Measurements from ENCODE around the gene PLEKHA3. TPM values are rescaled to one million over a fixed set of nuclear protein-coding genes. Genes with fewer than 3 reads are reported as not detected.

The PLEKHA3 gene
- total and polyA plus RNA-seq, 2 experiments from 2014 or later = 8.8 to 15.2 TPM

GRCh38 chr2:178527592-178527991 lies 47.3 kb downstream of the PLEKHA3 start (continued):
- TF ChIP-seq REST (IDR thresholded peaks at IDR 0.05; ENCODE audit: unreplicated experiment) = no peak
- no peak for TF ChIP-seq JUNB (IDR thresholded peaks at IDR 0.05; ENCODE audit: unreplicated experiment)
- no peak for TF ChIP-seq ETS1 (IDR thresholded peaks at IDR 0.05)
- no peak for TF ChIP-seq STAT1 (IDR thresholded peaks at IDR 0.05; ENCODE audit: unreplicated experiment)
- no peak for TF ChIP-seq POLR2AphosphoS5 (IDR thresholded peaks at IDR 0.05; ENCODE audit: low read depth)
- no peak for TF ChIP-seq ZNF331 (CRISPR knock-in tag; IDR thresholded peaks at IDR 0.05; ENCODE audit: low read depth)
- TF ChIP-seq EZH2phosphoT487 (IDR thresholded peaks at IDR 0.05; ENCODE audit: unreplicated experiment) = no peak

GRCh38 chr2:178528647-178529046 lies 48.4 kb downstream of the PLEKHA3 start:
- Mint-ChIP-seq H3K4me1 (no peaks in the 10 kb centered on the region), H3K27me3 (ENCODE audit: insufficient read depth, low read depth, poor library complexity) (peaks cover 2% of the 10 kb centered on the region), H3K36me3 (ENCODE audit: low read depth) (peaks cover 8% of the 10 kb centered on the region; the same call in 2 of the 3 replicates), H3K27ac (no peak overlapping the region), H3K9me3 (no peaks in the 10 kb centered on the region), H3K4me3 (no peak overlapping the region)
- no peak overlapping the region for H3K4me2 ChIP-seq
- H3K79me2 ChIP-seq (replicated peaks; ENCODE audit: insufficient read depth) = peaks cover 93% of the 10 kb centered on the region
- ATAC-seq = no peak
- H3F3A ChIP-seq (replicated peaks; ENCODE audit: low read depth) = no peaks in the 10 kb centered on the region
- peaks cover 8% of the 10 kb centered on the region; the same call in 1 of the 2 replicates for H3K4me1 ChIP-seq (ENCODE audit: insufficient read depth)
- H3K4me3 ChIP-seq = no peak overlapping the region
- no peaks in the 10 kb centered on the region; the same call in 1 of the 2 replicates for H3K36me3 ChIP-seq (ENCODE audit: insufficient read depth)
- H3K27ac ChIP-seq (ENCODE audit: low read depth) = no peak overlapping the region
- H3K27me3 ChIP-seq (ENCODE audit: insufficient read depth) = no peaks in the 10 kb centered on the region
- no peak for DNase-seq (ENCODE audit: low spot score)
- no peaks in the 10 kb centered on the region; the same call in 1 of the 2 replicates for H4K20me1 ChIP-seq (replicated peaks; ENCODE audit: insufficient read depth)
- no peak overlapping the region for H2AFZ ChIP-seq
- H3K9me2 ChIP-seq (ENCODE audit: insufficient read depth) = no peaks in the 10 kb centered on the region
- TF ChIP-seq JUNB (IDR thresholded peaks at IDR 0.05; ENCODE audit: unreplicated experiment) (no peak), EZH2phosphoT487 (IDR thresholded peaks at IDR 0.05; ENCODE audit: unreplicated experiment) (no peak), EZH2 (IDR thresholded peaks at IDR 0.05; ENCODE audit: low read depth, unreplicated experiment) (no peak), CREB1 (CRISPR knock-in tag; IDR thresholded peaks at IDR 0.05; ENCODE audit: low read depth) (no peak), ZNF462 (CRISPR knock-in tag; IDR thresholded peaks at IDR 0.05) (no peak), POLR2AphosphoS5 (IDR thresholded peaks at IDR 0.05; ENCODE audit: low read depth) (no peak), ZNF114 (CRISPR knock-in tag; IDR thresholded peaks at IDR 0.05) (no peak), ETS1 (IDR thresholded peaks at IDR 0.05) (no peak)

Data from GM23338 (cell line).